ENCODE data around the gene VAV2.

VAV2 gene

GRCh38 chr9:133930046-133930681 is 62.0 kb downstream of the VAV2 start:
- H3K27me3 ChIP-seq, result no peaks in the 10 kb centered on the region
- H3K4me1 ChIP-seq (ENCODE audit: control insufficient read depth in 1 of 2, insufficient read depth in 1 of 2, low read depth in 1 of 2, low read length in 1 of 2), result no peaks in the 10 kb centered on the region
- no peaks in the 10 kb centered on the region for H3K9me3 ChIP-seq
- no peak overlapping the region for H3K27ac ChIP-seq
- H3K36me3 ChIP-seq, result no peaks in the 10 kb centered on the region
- no peak overlapping the region for H3K4me3 ChIP-seq (ENCODE audit: low read depth in 1 of 2, low read length in 1 of 2)
- no peak for TF ChIP-seq CTCF (IDR thresholded peaks at IDR 0.05)

GRCh38 chr9:133929599-133929998 is 62.5 kb downstream of the VAV2 start:
- TF ChIP-seq CTCF (IDR thresholded peaks at IDR 0.05), result no peak
- Histone ChIP-seq H3K27me3 (no peaks in the 10 kb centered on the region), H3K4me3 (ENCODE audit: low read depth in 1 of 2, low read length in 1 of 2) (no peak overlapping the region), H3K9me3 (no peaks in the 10 kb centered on the region), H3K27ac (no peak overlapping the region), H3K4me1 (ENCODE audit: control insufficient read depth in 1 of 2, insufficient read depth in 1 of 2, low read depth in 1 of 2, low read length in 1 of 2) (no peaks in the 10 kb centered on the region), H3K36me3 (no peaks in the 10 kb centered on the region)

GRCh38 chr9:133928248-133928764 is 63.8 kb downstream of the VAV2 start:
- TF ChIP-seq CTCF (IDR thresholded peaks at IDR 0.05), result no peak
- H3K36me3 ChIP-seq, result no peaks in the 10 kb centered on the region
- H3K27ac ChIP-seq, result no peak overlapping the region
- H3K4me3 ChIP-seq (ENCODE audit: low read depth in 1 of 2, low read length in 1 of 2), result no peak overlapping the region
- no peaks in the 10 kb centered on the region for H3K9me3 ChIP-seq
- H3K4me1 ChIP-seq (ENCODE audit: control insufficient read depth in 1 of 2, insufficient read depth in 1 of 2, low read depth in 1 of 2, low read length in 1 of 2), result no peaks in the 10 kb centered on the region
- no peaks in the 10 kb centered on the region for H3K27me3 ChIP-seq

GRCh38 chr9:133927041-133927440 is 65.1 kb downstream of the VAV2 start:
- Histone ChIP-seq H3K27ac (no peak overlapping the region), H3K27me3 (no peaks in the 10 kb centered on the region), H3K4me3 (ENCODE audit: low read depth in 1 of 2, low read length in 1 of 2) (no peak overlapping the region), H3K9me3 (no peaks in the 10 kb centered on the region), H3K36me3 (no peaks in the 10 kb centered on the region), H3K4me1 (ENCODE audit: control insufficient read depth in 1 of 2, insufficient read depth in 1 of 2, low read depth in 1 of 2, low read length in 1 of 2) (no peaks in the 10 kb centered on the region)
- no peak for TF ChIP-seq CTCF (IDR thresholded peaks at IDR 0.05)

- H3K36me3 ChIP-seq, result no peaks in the 10 kb centered on the region
- H3K9me3 ChIP-seq, result no peaks in the 10 kb centered on the region
- no peak overlapping the region for H3K27ac ChIP-seq
- H3K4me3 ChIP-seq (ENCODE audit: low read depth in 1 of 2, low read length in 1 of 2), result no peak overlapping the region
- TF ChIP-seq CTCF (IDR thresholded peaks at IDR 0.05), result no peak
- no peaks in the 10 kb centered on the region for H3K4me1 ChIP-seq (ENCODE audit: control insufficient read depth in 1 of 2, insufficient read depth in 1 of 2, low read depth in 1 of 2, low read length in 1 of 2)
- H3K27me3 ChIP-seq, result no peaks in the 10 kb centered on the region
Observed at GRCh38 chr9:133926165-133926856, 65.8 kb downstream of the VAV2 start.
